HEK293 (cell line): Measurements from ENCODE around the gene ACADL.

Experiments used
- CTCF ChIA-PET: fragments of 350-600 bp; formaldehyde crosslinking; extraction: SDS; loops from one replicate; lab custom pipeline; 2021; ENCODE audit warnings: antibody characterized with exemption; lab: Yijun Ruan, JAX
- POLR2A ChIA-PET: fragments of 300-600 bp; formaldehyde crosslinking; extraction: SDS; loops from one replicate; lab custom pipeline; 2020; ENCODE audit warnings: antibody characterized with exemption, inconsistent platforms; lab: Yijun Ruan, JAX
- H3K27ac ChIP-seq: fragments of 200-500 bp; sonication (Bioruptor generic); 2 replicates; pipeline ENCODE4 v1.5.1; 2014; ENCODE audit warnings: low read depth, low read length, control low read depth, inconsistent platforms; ENCODE audit errors: extremely low read depth
- H3K36me3 ChIP-seq, 2 experiments: fragments of 200-500 bp in 1 of 2; sonication (Bioruptor generic) in 1 of 2; 1 replicate in 1 of 2; 2 replicates in 1 of 2; pipeline ENCODE4 v1.5.1; 2014 to 2017; ENCODE audit warnings: inconsistent platforms in 2 of 2, low read length in 2 of 2; ENCODE audit not compliant: control insufficient read depth in 2 of 2, insufficient read depth in 1 of 2
- H3K4me1 ChIP-seq: fragments of 200-500 bp; sonication (Bioruptor generic); 2 replicates; pipeline ENCODE4 v1.5.1; 2014; ENCODE audit warnings: mild to moderate bottlenecking, low read length, inconsistent platforms; ENCODE audit not compliant: control insufficient read depth, insufficient read depth
- H3K4me3 ChIP-seq: 2 replicates; pipeline ENCODE4 v1.5.1; 2011; ENCODE audit warnings: low read depth, mild to moderate bottlenecking, control low read depth, low read length, moderate library complexity
- H3K9me3 ChIP-seq: fragments of 200-500 bp; sonication (Bioruptor generic); 2 replicates; pipeline ENCODE4 v1.5.1; 2014; ENCODE audit warnings: low read depth, low read length, inconsistent platforms; ENCODE audit not compliant: control insufficient read depth, insufficient read depth
- GLI4 ChIP-seq: fragments of 450-650 bp; formaldehyde crosslinking; IDR thresholded peaks from 2 replicates; pipeline ENCODE4 v1.5.1; 2016; ENCODE audit warnings: missing biosample characterization, missing genetic modification characterization
- HOXA7 ChIP-seq: sonication (generic); formaldehyde crosslinking; IDR thresholded peaks from 2 replicates; pipeline ENCODE4 v1.8.1; 2022; ENCODE audit warnings: missing genetic modification reagents, borderline replicate concordance
- KLF10 ChIP-seq: fragments of 450-650 bp; IDR thresholded peaks from 2 replicates; pipeline ENCODE4 v1.5.1; 2018; ENCODE audit warnings: missing biosample characterization, mild to moderate bottlenecking, missing genetic modification characterization
- REPIN1 ChIP-seq: fragments of 450-650 bp; formaldehyde crosslinking; IDR thresholded peaks from 2 replicates; pipeline ENCODE4 v1.5.1; 2017; ENCODE audit warnings: missing biosample characterization, missing genetic modification characterization, low read depth
- SP7 ChIP-seq: fragments of 450-650 bp; formaldehyde crosslinking; IDR thresholded peaks from 2 replicates; pipeline ENCODE4 v1.5.1; 2016; ENCODE audit warnings: missing biosample characterization, missing genetic modification characterization
- YY2 ChIP-seq: fragments of 450-650 bp; formaldehyde crosslinking; IDR thresholded peaks from 2 replicates; pipeline ENCODE4 v1.5.1; 2016; ENCODE audit warnings: missing biosample characterization, missing genetic modification characterization
- ZBTB1 ChIP-seq: fragments of 450-650 bp; formaldehyde crosslinking; IDR thresholded peaks from 2 replicates; pipeline ENCODE4 v1.5.1; 2016; ENCODE audit warnings: missing biosample characterization, missing genetic modification characterization
- ZNF114 ChIP-seq: fragments of 450-650 bp; formaldehyde crosslinking; IDR thresholded peaks from 2 replicates; pipeline ENCODE4 v1.5.0; 2017; ENCODE audit warnings: missing biosample characterization, missing genetic modification characterization
- ZNF132 ChIP-seq: fragments of 450-650 bp; formaldehyde crosslinking; IDR thresholded peaks from 2 replicates; pipeline ENCODE4 v1.5.1; 2017; ENCODE audit warnings: missing biosample characterization, missing genetic modification characterization, borderline replicate concordance
- ZNF16 ChIP-seq: fragments of 450-650 bp; formaldehyde crosslinking; IDR thresholded peaks from 2 replicates; pipeline ENCODE4 v1.5.1; 2016; ENCODE audit warnings: low read depth, missing biosample characterization, missing genetic modification characterization
- ZNF175 ChIP-seq: fragments of 450-650 bp; formaldehyde crosslinking; IDR thresholded peaks from 2 replicates; pipeline ENCODE4 v1.5.1; 2016; ENCODE audit warnings: missing biosample characterization, missing genetic modification characterization
- ZNF211 ChIP-seq: fragments of 450-650 bp; formaldehyde crosslinking; IDR thresholded peaks from 2 replicates; pipeline ENCODE4 v1.5.1; 2016; ENCODE audit warnings: low read depth, missing biosample characterization, missing genetic modification characterization
- ZNF350 ChIP-seq: fragments of 450-650 bp; formaldehyde crosslinking; IDR thresholded peaks from 2 replicates; pipeline ENCODE4 v1.5.0; 2017; ENCODE audit warnings: missing biosample characterization, mild to moderate bottlenecking, missing genetic modification characterization
- ZNF37A ChIP-seq: fragments of 450-650 bp; IDR thresholded peaks from 2 replicates; pipeline ENCODE4 v1.5.1; 2018; ENCODE audit warnings: missing biosample characterization, missing genetic modification characterization
- ZNF530 ChIP-seq: fragments of 450-650 bp; formaldehyde crosslinking; IDR thresholded peaks from 2 replicates; pipeline ENCODE4 v1.5.1; 2016; ENCODE audit warnings: low read depth, missing biosample characterization, missing genetic modification characterization
- ZNF600 ChIP-seq: fragments of 450-650 bp; formaldehyde crosslinking; IDR thresholded peaks from 2 replicates; pipeline ENCODE4 v1.5.1; 2016; ENCODE audit warnings: missing biosample characterization, missing genetic modification characterization
- ZNF610 ChIP-seq: fragments of 450-650 bp; formaldehyde crosslinking; IDR thresholded peaks from 2 replicates; pipeline ENCODE4 v1.5.1; 2016; ENCODE audit warnings: missing biosample characterization, missing genetic modification characterization, borderline replicate concordance
- ZNF621 ChIP-seq: fragments of 450-650 bp; formaldehyde crosslinking; IDR thresholded peaks from 2 replicates; pipeline ENCODE4 v1.5.1; 2017; ENCODE audit warnings: missing biosample characterization, missing genetic modification characterization
- ZNF660 ChIP-seq: fragments of 450-650 bp; IDR thresholded peaks from 2 replicates; pipeline ENCODE4 v1.5.1; 2018; ENCODE audit warnings: missing biosample characterization, mild to moderate bottlenecking, missing genetic modification characterization
- ZNF707 ChIP-seq: fragments of 450-650 bp; formaldehyde crosslinking; IDR thresholded peaks from 2 replicates; pipeline ENCODE4 v1.5.1; 2016; ENCODE audit warnings: missing biosample characterization, missing genetic modification characterization
- ZNF768 ChIP-seq: fragments of 450-650 bp; formaldehyde crosslinking; IDR thresholded peaks from 2 replicates; pipeline ENCODE4 v1.5.1; 2018; ENCODE audit warnings: missing biosample characterization, mild to moderate bottlenecking, missing genetic modification characterization
- ZNF777 ChIP-seq: fragments of 450-650 bp; formaldehyde crosslinking; IDR thresholded peaks from 2 replicates; pipeline ENCODE4 v1.5.1; 2017; ENCODE audit warnings: missing biosample characterization, missing genetic modification characterization, borderline replicate concordance
- ZNF830 ChIP-seq: fragments of 450-650 bp; IDR thresholded peaks from 2 replicates; pipeline ENCODE4 v1.5.0; 2018; ENCODE audit warnings: missing biosample characterization, missing genetic modification characterization, low read depth, mild to moderate bottlenecking, moderate library complexity
- TF ChIP-seq, protein P1 (sequence below): fragments of 450-650 bp; formaldehyde crosslinking; IDR thresholded peaks from 2 replicates; pipeline ENCODE4 v1.5.1; 2017; ENCODE audit warnings: missing biosample characterization, missing genetic modification characterization
- TF ChIP-seq, protein P2 (sequence below): fragments of 450-650 bp; formaldehyde crosslinking; IDR thresholded peaks from 2 replicates; pipeline ENCODE4 v1.5.1; 2016; ENCODE audit warnings: missing biosample characterization, missing genetic modification characterization

ACADL gene

DNA sequence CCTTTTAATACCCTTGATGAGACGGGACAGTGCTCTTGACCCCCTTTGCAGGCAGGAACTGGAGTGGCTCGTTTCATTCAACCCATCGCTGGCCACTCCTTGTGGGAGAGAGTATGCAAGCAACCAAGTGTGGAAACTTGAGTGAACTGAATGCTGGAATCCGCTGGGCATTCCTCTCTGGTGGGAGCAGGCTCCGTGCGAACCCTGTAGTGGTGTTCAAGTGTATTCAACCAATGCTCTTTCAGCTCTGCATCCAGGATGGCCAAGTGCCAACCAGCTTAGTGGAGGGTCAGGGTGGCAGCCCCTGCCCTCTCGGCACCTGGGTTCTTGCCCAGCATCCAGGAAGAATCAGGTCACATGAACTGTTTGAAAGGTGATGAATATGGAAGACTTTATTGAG is 3.3 kb upstream of the ACADL start:
- Histone ChIP-seq H3K4me3 (no peak overlapping the region), H3K36me3 (no peaks in the 10 kb centered on the region)
- POLR2A ChIA-PET: no interaction called here
- TF ChIP-seq YY2 (tag by site-specific recombination) (no peak), REPIN1 (no peak), ZNF37A (no peak), ZBTB1 (no peak), ZNF707 (no peak), KLF10 (tag by site-specific recombination) (no peak), ZNF350 (no peak), ZNF600 (tag by site-specific recombination) (no peak)
- TF ChIP-seq, all 188 proteins: peak for 0
- Histone ChIP-seq H3K27ac (no peak overlapping the region), H3K4me1 (peaks cover 4% of the 10 kb centered on the region; the same call in 1 of the 2 replicates), H3K9me3 (no peaks in the 10 kb centered on the region)
- CTCF ChIA-PET: interaction anchor here (1.2 kb wide), 1 partner anchor 20 kb away, joined by 4 read pairs; no protein-coding TSS in a partner anchor

DNA sequence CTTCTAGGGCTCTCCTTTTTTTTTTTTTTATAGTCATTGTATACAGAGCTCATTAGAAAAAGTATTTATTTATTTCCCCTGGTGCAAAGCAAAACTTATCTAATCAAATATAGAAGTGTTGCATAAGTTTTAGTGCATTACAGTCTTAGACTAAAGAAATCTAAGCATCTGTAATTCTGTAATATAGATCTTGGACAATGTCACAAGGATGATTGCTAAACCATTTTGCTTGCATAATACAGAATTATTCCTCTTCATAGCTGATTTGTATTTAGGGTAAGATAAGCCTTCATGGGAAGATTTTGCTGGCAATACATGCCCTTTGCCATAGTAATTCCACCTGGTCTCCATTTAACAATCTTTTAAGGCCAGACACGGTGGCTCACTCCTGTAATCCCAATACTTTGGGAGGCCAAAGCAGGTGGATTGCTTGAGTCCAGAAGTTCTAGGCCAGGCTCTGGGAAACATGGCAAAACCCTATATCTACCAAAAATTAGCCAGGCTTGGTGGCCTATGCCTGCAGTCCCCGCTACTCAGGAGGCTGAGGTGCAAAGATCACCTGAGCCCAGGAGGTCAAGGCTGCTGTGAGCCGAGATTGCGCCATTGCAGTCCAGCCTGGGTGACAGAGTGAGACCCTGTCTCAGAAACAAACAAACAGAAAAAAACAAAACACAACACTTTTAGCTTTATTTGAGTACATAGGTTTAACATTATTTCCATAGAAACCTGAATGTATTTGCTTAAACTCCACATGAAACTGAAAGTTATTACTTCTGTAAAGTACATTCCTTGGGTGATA is 2.2 kb upstream of the ACADL start:
- TF ChIP-seq ZNF768 (tag by site-specific recombination): no peak
- TF ChIP-seq, protein P1, sequence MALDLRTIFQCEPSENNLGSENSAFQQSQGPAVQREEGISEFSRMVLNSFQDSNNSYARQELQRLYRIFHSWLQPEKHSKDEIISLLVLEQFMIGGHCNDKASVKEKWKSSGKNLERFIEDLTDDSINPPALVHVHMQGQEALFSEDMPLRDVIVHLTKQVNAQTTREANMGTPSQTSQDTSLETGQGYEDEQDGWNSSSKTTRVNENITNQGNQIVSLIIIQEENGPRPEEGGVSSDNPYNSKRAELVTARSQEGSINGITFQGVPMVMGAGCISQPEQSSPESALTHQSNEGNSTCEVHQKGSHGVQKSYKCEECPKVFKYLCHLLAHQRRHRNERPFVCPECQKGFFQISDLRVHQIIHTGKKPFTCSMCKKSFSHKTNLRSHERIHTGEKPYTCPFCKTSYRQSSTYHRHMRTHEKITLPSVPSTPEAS: no peak
- no peak for TF ChIP-seq ZNF660 (tag by site-specific recombination)
- no peak for TF ChIP-seq ZNF777 (tag by site-specific recombination)
- no peak for TF ChIP-seq ZNF211 (tag by site-specific recombination)
- no peak for TF ChIP-seq GLI4 (tag by site-specific recombination)
- TF ChIP-seq, protein P2, sequence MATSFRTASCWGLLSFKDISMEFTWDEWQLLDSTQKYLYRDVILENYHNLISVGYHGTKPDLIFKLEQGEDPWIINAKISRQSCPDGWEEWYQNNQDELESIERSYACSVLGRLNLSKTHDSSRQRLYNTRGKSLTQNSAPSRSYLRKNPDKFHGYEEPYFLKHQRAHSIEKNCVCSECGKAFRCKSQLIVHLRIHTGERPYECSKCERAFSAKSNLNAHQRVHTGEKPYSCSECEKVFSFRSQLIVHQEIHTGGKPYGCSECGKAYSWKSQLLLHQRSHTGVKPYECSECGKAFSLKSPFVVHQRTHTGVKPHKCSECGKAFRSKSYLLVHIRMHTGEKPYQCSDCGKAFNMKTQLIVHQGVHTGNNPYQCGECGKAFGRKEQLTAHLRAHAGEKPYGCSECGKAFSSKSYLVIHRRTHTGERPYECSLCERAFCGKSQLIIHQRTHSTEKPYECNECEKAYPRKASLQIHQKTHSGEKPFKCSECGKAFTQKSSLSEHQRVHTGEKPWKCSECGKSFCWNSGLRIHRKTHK (tag by site-specific recombination): no peak
- no peak for TF ChIP-seq ZNF114 (tag by site-specific recombination)
- TF ChIP-seq ZNF175 (tag by site-specific recombination): no peak
- no peak for TF ChIP-seq ZNF132 (tag by site-specific recombination)
- TF ChIP-seq ZNF37A: no peak
- TF ChIP-seq ZNF610: no peak
- no peak for TF ChIP-seq ZNF16
- TF ChIP-seq, all 188 proteins: peak for 0
- no peaks in the 10 kb centered on the region for H3K36me3 ChIP-seq
- ChIA-PET CTCF (interaction anchor here (0.5 to 0.9 kb wide), 3 partner anchors 46 to 936 kb away, joined by 3 to 7 read pairs (median 4); no protein-coding TSS in a partner anchor), POLR2A (no interaction called here)
- H3K9me3 ChIP-seq: no peaks in the 10 kb centered on the region
- H3K4me3 ChIP-seq: no peak overlapping the region
- H3K27ac ChIP-seq: no peak overlapping the region
- H3K4me1 ChIP-seq: peaks cover 4% of the 10 kb centered on the region

DNA sequence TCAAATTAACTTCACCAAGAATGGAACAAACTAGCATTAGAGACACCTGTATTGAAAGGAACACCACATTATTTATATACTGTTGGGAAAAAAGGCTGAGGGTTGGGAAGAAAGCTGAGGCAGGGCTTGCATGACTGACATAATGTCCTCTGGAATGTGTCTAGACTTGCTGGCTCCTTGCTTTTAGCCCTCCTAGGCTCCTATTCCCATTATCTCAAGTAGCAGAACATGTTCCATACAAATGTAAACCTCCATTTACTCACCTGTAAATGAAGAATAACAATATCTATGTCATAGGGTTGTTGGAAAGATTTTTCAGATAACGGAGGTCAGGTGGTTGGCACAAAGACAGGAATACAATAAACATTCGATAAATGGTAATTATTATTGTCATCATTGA is 976 bp upstream of the ACADL start:
- Histone ChIP-seq H3K9me3 (no peaks in the 10 kb centered on the region), H3K36me3 (no peaks in the 10 kb centered on the region), H3K4me3 (no peak overlapping the region), H3K4me1 (peaks cover 4% of the 10 kb centered on the region), H3K27ac (no peak overlapping the region)
- ChIA-PET CTCF (interaction anchor here (1.2 kb wide), 1 partner anchor 350 kb away, joined by 3 read pairs; no protein-coding TSS in a partner anchor), POLR2A (interaction anchor here (0.7 kb wide), 1 partner anchor 772 kb away, joined by 3 read pairs; no protein-coding TSS in a partner anchor)
- TF ChIP-seq ZNF621 (no peak), ZNF530 (tag by site-specific recombination) (no peak), ZNF610 (no peak), HOXA7 (CRISPR knock-in tag) (no peak), SP7 (no peak), ZNF830 (tag by site-specific recombination) (no peak)
